GM08714 (cell line): ENCODE measurements around the gene LUC7L.
"Not testable (repeated sequence)": the region's sequence is repeated elsewhere in the genome, so short reads cannot be mapped to it uniquely, and the experiment has no call there.

Source experiments
- H3K4me3 ChIP-seq: fragments of 200-500 bp; sonication (Bioruptor generic); 2 replicates; pipeline ENCODE4 v1.5.1; 2014; ENCODE audit warnings: mild to moderate bottlenecking, low read length, inconsistent platforms
- ZNF274 ChIP-seq: IDR thresholded peaks from 2 replicates; pipeline ENCODE4 v1.6.1; 2012; ENCODE audit warnings: mild to moderate bottlenecking, low read depth, low read length

Gene LUC7L

GRCh38 chr16:255183-255582, 25.9 kb upstream of the LUC7L start:
- H3K4me3 ChIP-seq = no peak overlapping the region
- no peak for TF ChIP-seq ZNF274

- TF ChIP-seq ZNF274 = no peak
- H3K4me3 ChIP-seq = no peak overlapping the region
Observed at GRCh38 chr16:254461-254860, 25.2 kb upstream of the LUC7L start.

GRCh38 chr16:253833-254232, 24.6 kb upstream of the LUC7L start:
- no peak for TF ChIP-seq ZNF274
- H3K4me3 ChIP-seq = no peak overlapping the region

GRCh38 chr16:252366-253337, 23.4 kb upstream of the LUC7L start:
- H3K4me3 ChIP-seq = peak overlapping the region; percentile 1; the same call in 1 of the 2 replicates
- TF ChIP-seq ZNF274 = no peak

GRCh38 chr16:249431-249830, 20.2 kb upstream of the LUC7L start:
- no peak overlapping the region for H3K4me3 ChIP-seq
- no peak for TF ChIP-seq ZNF274

GRCh38 chr16:247027-247426, 17.8 kb upstream of the LUC7L start:
- H3K4me3 ChIP-seq = no peak overlapping the region
- TF ChIP-seq ZNF274 = no peak

- TF ChIP-seq ZNF274 = no peak
- no peak overlapping the region for H3K4me3 ChIP-seq
Observed at GRCh38 chr16:245105-245504, 15.9 kb upstream of the LUC7L start.

GRCh38 chr16:243348-243747, 14.1 kb upstream of the LUC7L start:
- no peak for TF ChIP-seq ZNF274
- H3K4me3 ChIP-seq = no peak overlapping the region

GRCh38 chr16:242281-242680, 13.0 kb upstream of the LUC7L start:
- no peak for TF ChIP-seq ZNF274

GRCh38 chr16:240559-240958, 11.3 kb upstream of the LUC7L start:
- H3K4me3 ChIP-seq = no peak overlapping the region
- TF ChIP-seq ZNF274 = no peak

More at GRCh38 chr16:242281-242680, 13.0 kb upstream of the LUC7L start:
- no peak overlapping the region for H3K4me3 ChIP-seq

GRCh38 chr16:239948-240277, 10.7 kb upstream of the LUC7L start:
- H3K4me3 ChIP-seq = no peak overlapping the region
- TF ChIP-seq ZNF274 = no peak

GRCh38 chr16:234468-235305, 5.4 kb upstream of the LUC7L start, which contains the start of gene FAM234A:
Gene FAM234A (plus strand): TSS chr16:234821. CDS start chr16:254414, 19,593 bp downstream.
- no peak for TF ChIP-seq ZNF274
- H3K4me3 ChIP-seq = peak within 1 kb of the TSS; percentile 73

- no peak overlapping the region for H3K4me3 ChIP-seq
- TF ChIP-seq ZNF274 = no peak
Observed at GRCh38 chr16:230949-231348, 1.7 kb upstream of the LUC7L start.

- H3K4me3 ChIP-seq = not testable (repeated sequence)
Observed at GRCh38 chr16:230351-230750, 1.1 kb upstream of the LUC7L start.

GRCh38 chr16:229731-230281, 557 bp upstream of the LUC7L start:
- H3K4me3 ChIP-seq = peak overlapping the region; percentile 91; the same call in 1 of the 2 replicates
- no peak for TF ChIP-seq ZNF274
